HG02973 (cell line): Measurements from ENCODE around the gene MORN5.
"Not testable (repeated sequence)": the region's sequence is repeated elsewhere in the genome, so short reads cannot be mapped to it uniquely, and the experiment has no call there.

Experiments
- ATAC-seq: cut with Tn5 transposase; IDR thresholded peaks from one replicate; pipeline ENCODE4 v1.9.1; 2021; ENCODE audit warnings: moderate library complexity; ENCODE audit not compliant: unreplicated experiment

The MORN5 gene

DNA sequence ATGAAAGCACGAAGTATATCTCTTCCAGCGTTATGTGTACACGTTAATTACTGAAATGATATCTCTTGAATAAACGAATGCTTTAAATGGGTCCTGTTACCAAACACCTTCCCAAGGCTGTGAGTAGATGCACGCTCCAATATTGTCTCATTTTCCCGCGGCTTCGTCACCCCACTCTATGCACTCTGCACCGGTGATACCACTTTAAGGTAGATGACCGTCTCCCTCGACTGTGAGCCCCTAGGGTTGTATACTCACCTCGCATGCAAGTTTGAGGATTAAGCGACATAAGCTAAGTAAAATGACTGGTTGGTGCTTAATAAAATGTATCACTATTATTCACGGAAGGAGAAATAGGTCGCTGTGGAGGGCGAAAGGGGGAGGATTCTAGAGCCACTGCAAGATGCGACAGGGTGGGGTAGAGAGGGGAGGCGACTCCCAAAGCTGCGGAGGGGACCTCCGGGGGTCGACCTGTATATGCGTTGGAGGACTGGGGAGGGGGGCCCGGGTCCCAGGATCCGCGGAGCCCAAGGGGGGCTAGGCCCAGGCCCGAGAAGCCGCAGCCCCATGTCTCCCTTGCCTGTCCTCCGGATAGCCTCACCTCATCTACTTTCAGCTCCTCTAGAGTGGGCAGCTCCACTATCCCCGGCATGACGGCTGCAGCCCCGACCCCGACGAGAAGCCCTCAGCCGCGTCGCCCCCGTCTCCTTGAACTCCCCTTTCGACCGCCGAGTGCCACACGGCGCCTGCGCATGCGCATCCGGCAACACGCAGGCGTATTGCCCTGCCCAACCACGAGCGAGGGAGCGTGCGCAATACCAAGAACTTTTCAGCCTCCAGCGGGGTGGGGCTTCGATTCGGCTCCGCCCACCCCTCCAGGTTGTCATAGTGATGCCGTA lies at the start of gene MORN5, which contains the start of gene NDUFA8:
MORN5 (plus strand) TSS at position 883 of the 899 bp plus-strand sequence. CDS start 65 bp downstream, outside the sequence.
NDUFA8 (minus strand) TSS at position 754 of the 899 bp plus-strand sequence; CDS start at position 652, 102 bp downstream.
- ATAC-seq: peak; percentile 88

GRCh38 chr9:122110100-122110833 lies 49.4 kb upstream of the MORN5 start:
- ATAC-seq: no peak

- ATAC-seq: no peak
Observed at GRCh38 chr9:122111413-122112085, 48.2 kb upstream of the MORN5 start.

DNA sequence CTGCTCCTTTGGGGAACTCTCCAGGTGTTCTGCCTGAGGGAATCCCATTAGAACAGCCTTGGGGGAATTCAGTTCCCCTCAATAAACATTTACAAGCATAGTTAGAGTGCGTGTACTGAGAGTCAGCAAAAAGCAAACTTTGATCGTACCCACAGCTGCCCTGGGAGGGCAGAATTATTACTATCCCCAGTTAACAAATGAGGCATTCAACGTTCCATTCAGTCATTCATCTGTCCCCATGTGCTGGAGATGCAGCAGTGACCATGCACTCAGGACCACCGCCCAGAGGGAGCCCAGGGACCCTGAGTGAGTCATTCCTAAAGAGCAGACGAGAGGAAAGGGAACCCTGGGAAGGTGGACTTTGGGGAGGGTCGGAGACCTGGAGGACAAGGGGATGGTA lies 47.5 kb upstream of the MORN5 start:
- ATAC-seq: no peak

GRCh38 chr9:122113574-122113973 lies 46.1 kb upstream of the MORN5 start:
- ATAC-seq: no peak

GRCh38 chr9:122115176-122116035 lies 44.3 kb upstream of the MORN5 start:
- no peak for ATAC-seq

DNA sequence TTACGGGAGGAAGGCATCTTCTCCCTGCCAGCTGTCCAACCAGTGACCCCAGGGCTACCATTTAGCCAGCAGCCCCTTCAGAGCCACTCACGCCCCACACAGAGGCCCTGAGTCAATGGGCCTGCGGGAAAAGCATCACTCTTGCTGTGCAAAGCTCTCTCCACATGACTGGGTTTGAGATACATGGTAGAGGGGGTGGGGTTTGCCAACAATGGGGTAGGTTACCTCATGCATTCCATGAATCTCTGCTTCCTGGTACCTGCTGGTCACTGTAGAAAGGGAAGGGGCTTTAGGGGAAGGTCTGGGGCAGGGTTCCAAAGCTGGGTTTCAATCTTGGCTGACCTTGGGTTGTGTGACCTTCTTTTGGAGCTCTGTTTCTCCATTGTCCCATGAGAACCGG lies 43.7 kb upstream of the MORN5 start:
- ATAC-seq: no peak

DNA sequence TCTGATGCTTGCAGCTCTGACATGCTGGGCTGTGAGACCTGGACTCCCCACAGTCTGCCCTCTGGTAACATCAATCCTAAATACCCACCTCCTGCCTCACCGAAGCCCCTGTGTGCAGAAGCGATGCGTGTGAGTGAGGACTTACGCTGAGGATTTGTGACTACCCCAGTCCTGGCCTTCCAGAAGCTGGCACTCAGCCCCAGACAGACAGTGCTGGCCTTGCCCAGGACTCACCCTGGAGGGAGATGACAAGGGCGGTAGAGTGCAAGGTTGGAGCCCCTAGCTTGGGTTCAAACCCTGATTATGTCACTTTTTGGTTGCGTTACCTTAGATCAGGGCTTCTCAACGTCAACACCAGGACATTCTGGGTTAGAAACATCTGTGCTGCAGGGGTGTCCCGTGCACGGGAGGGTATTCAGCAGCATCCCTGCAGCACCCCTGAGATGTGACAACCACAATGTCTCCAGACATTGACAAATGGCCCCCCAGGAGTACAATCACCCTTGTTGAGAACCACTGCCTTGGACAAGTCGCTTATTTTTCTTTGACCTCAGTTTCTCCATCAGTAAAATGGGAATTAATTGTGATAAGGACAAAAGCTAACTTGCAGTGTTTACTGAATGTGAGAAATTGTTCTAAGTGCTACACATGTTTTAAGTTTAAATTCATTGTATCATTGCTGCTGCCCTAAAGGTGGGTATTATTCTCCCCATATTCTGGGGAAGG lies 43.1 kb upstream of the MORN5 start:
- ATAC-seq: no peak

DNA sequence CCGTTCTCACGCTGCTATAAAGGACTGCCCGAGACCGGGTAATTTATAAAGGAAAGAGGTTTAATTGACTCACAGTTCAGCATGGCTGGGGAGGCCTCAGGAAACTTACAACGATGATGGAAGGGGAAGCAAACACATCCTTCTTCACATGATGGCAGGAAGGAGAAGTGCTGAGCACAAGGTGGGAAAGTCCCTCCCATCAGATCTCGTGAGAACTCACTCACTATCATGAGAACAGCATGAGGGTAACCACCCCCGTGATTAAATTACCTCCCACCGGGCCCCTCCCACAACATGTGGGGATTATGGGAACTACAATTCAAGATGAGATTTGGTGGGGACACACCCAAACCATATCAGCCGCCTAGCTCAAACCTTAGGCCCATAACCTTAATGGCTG lies 42.5 kb upstream of the MORN5 start:
- ATAC-seq: not testable (repeated sequence)

GRCh38 chr9:122118343-122119165 lies 41.2 kb upstream of the MORN5 start:
- no peak for ATAC-seq

DNA sequence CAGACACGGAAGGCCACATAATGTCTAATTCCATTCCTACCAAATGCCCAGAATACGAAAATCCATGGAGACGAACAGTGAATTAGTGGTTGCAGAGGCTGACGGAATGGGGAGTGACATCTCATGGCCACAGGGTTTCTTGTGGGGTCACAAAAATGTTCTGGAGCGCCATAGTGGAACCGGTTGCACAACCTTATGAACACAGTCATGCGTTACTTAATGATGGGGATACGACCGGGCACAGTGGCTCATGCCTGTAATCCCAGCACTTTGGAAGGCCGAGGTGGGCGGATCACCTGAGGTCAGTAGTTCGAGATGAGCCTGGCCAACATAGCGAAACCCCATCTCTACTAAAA lies 40.6 kb upstream of the MORN5 start:
- ATAC-seq: no peak

DNA sequence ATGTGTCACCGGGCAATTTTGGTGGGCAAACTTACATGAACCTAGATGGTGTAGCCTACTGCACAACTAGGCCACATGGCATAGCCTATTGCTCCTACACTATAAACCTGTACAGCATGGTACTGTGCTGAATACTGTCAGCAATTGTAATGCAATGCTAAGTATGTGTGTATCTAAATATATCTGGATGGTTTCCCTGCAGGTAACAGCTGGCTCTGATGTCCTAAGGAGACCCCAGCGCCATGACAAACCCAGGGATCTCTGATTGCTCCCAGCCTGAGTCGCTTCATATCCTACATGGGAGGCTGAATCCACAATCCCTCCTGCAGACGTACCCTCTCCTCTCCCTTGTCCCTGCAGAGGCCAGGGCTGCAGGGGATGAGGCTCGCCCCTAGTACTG lies 40.0 kb upstream of the MORN5 start:
- ATAC-seq: no peak

DNA sequence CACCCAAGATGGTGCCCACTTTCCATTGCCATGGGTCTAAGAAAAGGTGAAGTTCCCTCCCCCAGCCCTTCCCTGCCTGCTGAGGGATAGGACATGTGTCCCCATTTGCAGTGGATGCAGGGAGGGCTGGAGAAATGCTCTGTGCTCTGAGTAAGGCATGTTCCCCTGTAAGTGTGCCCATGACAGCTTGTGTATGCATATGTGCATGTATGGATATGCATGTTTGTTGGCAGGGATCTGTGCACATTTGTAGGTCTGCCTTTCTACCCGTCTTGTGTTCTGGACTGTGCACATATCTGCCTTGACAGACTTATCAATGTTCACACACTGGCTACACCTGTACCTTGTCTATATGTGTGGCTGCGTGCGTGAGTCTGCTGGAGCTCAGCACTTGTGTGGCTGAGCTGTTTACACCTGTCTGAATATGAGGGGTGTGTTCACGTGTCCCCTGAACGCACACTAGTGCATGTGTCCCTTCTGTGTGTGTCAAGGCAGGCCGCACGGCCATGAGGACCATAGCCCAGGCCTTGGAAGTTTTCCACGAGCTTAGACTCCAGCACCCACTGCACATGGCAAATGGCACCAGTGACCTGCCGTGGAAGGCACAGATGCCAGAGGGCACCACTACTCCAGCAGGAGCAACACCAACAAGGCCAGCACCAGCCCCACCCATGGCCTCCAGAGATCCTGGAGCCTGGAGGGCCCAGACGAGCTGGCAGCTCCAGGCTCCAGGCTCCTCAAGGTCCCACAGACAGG lies 39.2 kb upstream of the MORN5 start:
- no peak for ATAC-seq

- no peak for ATAC-seq
Observed at GRCh38 chr9:122121391-122121790, 38.3 kb upstream of the MORN5 start.

DNA sequence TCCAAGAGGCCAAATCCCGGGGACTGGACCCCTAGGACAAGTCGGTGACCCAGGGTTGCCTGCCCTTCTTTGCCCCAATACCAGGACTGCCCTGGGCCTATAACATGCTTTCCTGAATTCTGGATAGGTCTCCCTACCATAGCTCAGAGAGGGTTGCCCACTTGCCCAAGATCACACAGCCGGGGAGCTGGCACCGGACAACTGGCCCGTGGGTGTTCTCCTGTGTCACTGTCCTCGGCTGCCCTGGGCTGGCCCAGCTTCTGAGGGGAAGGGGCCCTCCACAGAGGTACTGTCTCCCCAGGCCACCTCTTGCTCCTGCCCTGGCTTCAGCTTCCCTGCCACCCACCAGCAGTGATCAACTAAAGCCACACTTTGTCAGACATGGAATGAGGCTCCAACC lies 37.8 kb upstream of the MORN5 start:
- ATAC-seq: no peak

DNA sequence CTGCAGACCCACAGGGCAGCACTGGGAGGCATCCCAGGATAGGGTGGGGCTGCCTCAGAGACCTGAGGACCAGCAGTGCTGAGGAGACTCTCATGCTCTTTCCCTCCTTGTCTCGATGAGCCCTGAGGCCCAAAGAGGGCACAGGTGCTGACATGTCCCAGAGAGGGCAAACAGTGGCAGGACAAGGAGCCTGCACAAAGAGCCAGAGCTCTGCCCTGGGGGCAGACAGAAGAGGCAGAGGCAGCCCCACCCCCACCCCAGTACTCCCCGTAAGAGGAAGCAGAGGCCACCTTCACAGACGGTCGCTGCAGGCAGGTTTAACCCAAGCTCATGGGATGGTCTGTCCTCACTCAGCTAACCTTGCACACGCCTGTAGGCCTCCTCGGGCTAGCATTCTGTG lies 37.2 kb upstream of the MORN5 start:
- no peak for ATAC-seq

- ATAC-seq: no peak
Observed at GRCh38 chr9:122122903-122123632, 36.6 kb upstream of the MORN5 start.

- no peak for ATAC-seq
Observed at GRCh38 chr9:122124048-122124447, 35.7 kb upstream of the MORN5 start.
